HL-60 (cell line): ENCODE measurements around the gene WDFY4.

Experiments
- DNase-seq, 2 experiments: peaks; one replicate each; pipeline ENCODE4 v3.0.0-alpha.2; 2010 to 2020; ENCODE audit warnings: low read depth in 1 of 2, low spot score in 1 of 2
- H3K27ac ChIP-seq: fragments of 250-450 bp; sonication (Bioruptor Pico); replicated peaks from 2 replicates; pipeline ENCODE4 v1.5.1; 2020; ENCODE audit warnings: mild to moderate bottlenecking, moderate library complexity
- H3K27me3 ChIP-seq: fragments of 250-450 bp; sonication (Bioruptor Pico); 2 replicates; pipeline ENCODE4 v1.5.1; 2021; ENCODE audit warnings: mild to moderate bottlenecking, moderate library complexity; ENCODE audit not compliant: insufficient read depth, poor library complexity, severe bottlenecking
- H3K4me3 ChIP-seq: replicated peaks from 2 replicates; pipeline ENCODE4 v1.5.1; 2011; ENCODE audit warnings: mild to moderate bottlenecking, control low read depth, low read length; ENCODE audit not compliant: insufficient read depth
- GABPA ChIP-seq: IDR thresholded peaks from 2 replicates; pipeline ENCODE4 v1.6.1; 2012; ENCODE audit warnings: low read depth
- POLR2AphosphoS5 ChIP-seq: IDR thresholded peaks from 2 replicates; pipeline ENCODE4 v1.6.1; 2012; ENCODE audit warnings: low read depth
- REST ChIP-seq: IDR thresholded peaks from 2 replicates; pipeline ENCODE4 v1.6.1; 2012; ENCODE audit warnings: low read depth; ENCODE audit not compliant: insufficient replicate concordance
- SPI1 ChIP-seq: IDR thresholded peaks from 2 replicates; pipeline ENCODE4 v1.6.1; 2012; ENCODE audit warnings: low read depth, mild to moderate bottlenecking, borderline replicate concordance
- TF ChIP-seq, protein P1 (sequence below): IDR thresholded peaks from one replicate; pipeline ENCODE4 v1.5.1; 2011; ENCODE audit warnings: low read length, control low read depth, inconsistent platforms; ENCODE audit not compliant: insufficient read depth

The WDFY4 gene

GRCh38 chr10:48817141-48817540 is 132.5 kb downstream of the WDFY4 start:
- Histone ChIP-seq H3K4me3 (no peak overlapping the region), H3K27ac (no peak overlapping the region), H3K27me3 (no peaks in the 10 kb centered on the region)
- no peak for TF ChIP-seq REST
- no peak for TF ChIP-seq GABPA
- TF ChIP-seq, protein P1, sequence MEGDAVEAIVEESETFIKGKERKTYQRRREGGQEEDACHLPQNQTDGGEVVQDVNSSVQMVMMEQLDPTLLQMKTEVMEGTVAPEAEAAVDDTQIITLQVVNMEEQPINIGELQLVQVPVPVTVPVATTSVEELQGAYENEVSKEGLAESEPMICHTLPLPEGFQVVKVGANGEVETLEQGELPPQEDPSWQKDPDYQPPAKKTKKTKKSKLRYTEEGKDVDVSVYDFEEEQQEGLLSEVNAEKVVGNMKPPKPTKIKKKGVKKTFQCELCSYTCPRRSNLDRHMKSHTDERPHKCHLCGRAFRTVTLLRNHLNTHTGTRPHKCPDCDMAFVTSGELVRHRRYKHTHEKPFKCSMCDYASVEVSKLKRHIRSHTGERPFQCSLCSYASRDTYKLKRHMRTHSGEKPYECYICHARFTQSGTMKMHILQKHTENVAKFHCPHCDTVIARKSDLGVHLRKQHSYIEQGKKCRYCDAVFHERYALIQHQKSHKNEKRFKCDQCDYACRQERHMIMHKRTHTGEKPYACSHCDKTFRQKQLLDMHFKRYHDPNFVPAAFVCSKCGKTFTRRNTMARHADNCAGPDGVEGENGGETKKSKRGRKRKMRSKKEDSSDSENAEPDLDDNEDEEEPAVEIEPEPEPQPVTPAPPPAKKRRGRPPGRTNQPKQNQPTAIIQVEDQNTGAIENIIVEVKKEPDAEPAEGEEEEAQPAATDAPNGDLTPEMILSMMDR, result no peak
- TF ChIP-seq POLR2AphosphoS5, result no peak
- no peak for TF ChIP-seq SPI1
- no peak for DNase-seq

GRCh38 chr10:48818081-48818480 is 133.4 kb downstream of the WDFY4 start:
- no peak overlapping the region for H3K4me3 ChIP-seq
- H3K27ac ChIP-seq, result no peak overlapping the region
- TF ChIP-seq REST (no peak), GABPA (no peak), SPI1 (no peak), POLR2AphosphoS5 (no peak)
- TF ChIP-seq, protein P1, result no peak
- no peak for DNase-seq
- H3K27me3 ChIP-seq, result no peaks in the 10 kb centered on the region

- no peak for DNase-seq
- TF ChIP-seq GABPA (no peak), SPI1 (no peak), POLR2AphosphoS5 (no peak), REST (no peak)
- TF ChIP-seq, protein P1, result no peak
Measured at GRCh38 chr10:48818861-48819520, 134.3 kb downstream of the WDFY4 start.

More at GRCh38 chr10:48818861-48819520, 134.3 kb downstream of the WDFY4 start:
- H3K27ac ChIP-seq, result no peak overlapping the region
- no peaks in the 10 kb centered on the region for H3K27me3 ChIP-seq
- H3K4me3 ChIP-seq, result no peak overlapping the region
